Body of pancreas (tissue), 4 donors: ENCODE results near the gene PRR20G.

Experiments
- POLR2A ChIP-seq, 3 donors: fragments of 450-650 bp; IDR thresholded peaks; one replicate each; pipeline ENCODE4 v1.6.1; 2016; ENCODE audit warnings: antibody characterized with exemption in 3 of 3, mild to moderate bottlenecking in 2 of 3
- TF ChIP-seq, protein P1 (sequence below), 7 experiments: fragments of 450-650 bp in 4 of 7; fragments of 200-600 bp in 3 of 7; sonication (generic) in 3 of 7; IDR thresholded peaks; one replicate each; pipeline ENCODE4 v1.5.1; 2016 to 2019; ENCODE audit warnings: antibody characterized with exemption in 7 of 7

DNA sequence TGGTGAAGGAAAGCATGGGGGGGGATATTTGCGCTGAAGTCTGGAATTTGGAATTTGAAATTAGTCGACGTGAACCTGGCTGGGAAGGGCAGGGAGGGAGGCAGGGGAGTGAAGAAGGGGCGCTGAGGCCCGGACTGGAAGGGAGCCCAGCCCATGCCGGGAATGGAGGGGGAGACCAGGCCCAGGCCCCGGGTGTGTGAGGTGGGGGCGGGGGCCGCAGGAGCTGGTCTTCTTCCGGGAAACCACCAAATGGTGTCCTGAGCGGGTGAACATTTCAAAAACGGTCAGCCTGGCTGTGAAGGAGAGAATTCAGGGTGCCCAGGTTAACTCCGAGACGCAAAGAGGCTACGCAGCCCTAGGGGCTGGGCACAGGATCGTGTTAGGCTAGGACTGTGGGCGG, 497 bp upstream of the PRR20G start:
- TF ChIP-seq, protein P1, sequence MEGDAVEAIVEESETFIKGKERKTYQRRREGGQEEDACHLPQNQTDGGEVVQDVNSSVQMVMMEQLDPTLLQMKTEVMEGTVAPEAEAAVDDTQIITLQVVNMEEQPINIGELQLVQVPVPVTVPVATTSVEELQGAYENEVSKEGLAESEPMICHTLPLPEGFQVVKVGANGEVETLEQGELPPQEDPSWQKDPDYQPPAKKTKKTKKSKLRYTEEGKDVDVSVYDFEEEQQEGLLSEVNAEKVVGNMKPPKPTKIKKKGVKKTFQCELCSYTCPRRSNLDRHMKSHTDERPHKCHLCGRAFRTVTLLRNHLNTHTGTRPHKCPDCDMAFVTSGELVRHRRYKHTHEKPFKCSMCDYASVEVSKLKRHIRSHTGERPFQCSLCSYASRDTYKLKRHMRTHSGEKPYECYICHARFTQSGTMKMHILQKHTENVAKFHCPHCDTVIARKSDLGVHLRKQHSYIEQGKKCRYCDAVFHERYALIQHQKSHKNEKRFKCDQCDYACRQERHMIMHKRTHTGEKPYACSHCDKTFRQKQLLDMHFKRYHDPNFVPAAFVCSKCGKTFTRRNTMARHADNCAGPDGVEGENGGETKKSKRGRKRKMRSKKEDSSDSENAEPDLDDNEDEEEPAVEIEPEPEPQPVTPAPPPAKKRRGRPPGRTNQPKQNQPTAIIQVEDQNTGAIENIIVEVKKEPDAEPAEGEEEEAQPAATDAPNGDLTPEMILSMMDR (IDR thresholded peaks at IDR 0.05): no peak
- no peak for TF ChIP-seq POLR2A (IDR thresholded peaks at IDR 0.05)
